Measurements from ENCODE around the gene PLCL2.

- TF ChIP-seq CTCF (IDR thresholded peaks at IDR 0.05) (no peak), POLR2A (IDR thresholded peaks at IDR 0.05) (no peak), EP300 (IDR thresholded peaks at IDR 0.05) (no peak), POLR2AphosphoS5 (IDR thresholded peaks at IDR 0.05) (no peak)
Measured at GRCh38 chr3:16945330-16945729, 60.6 kb downstream of the PLCL2 start.

All from gastroesophageal sphincter (tissue), 3 donors.